K562 (cell line): ENCODE results near the gene BMP2K.

Source experiments
- ATF4 ChIP-seq: fragments of 450-650 bp; formaldehyde crosslinking; IDR thresholded peaks from 2 replicates; pipeline ENCODE4 v1.4.0; 2022; ENCODE audit warnings: mild to moderate bottlenecking, moderate library complexity
- CHAMP1 ChIP-seq: fragments of 450-650 bp; IDR thresholded peaks from 2 replicates; pipeline ENCODE4 v1.6.1; 2016; ENCODE audit warnings: mild to moderate bottlenecking
- EZH2 ChIP-seq: IDR thresholded peaks from 2 replicates; pipeline ENCODE4 v1.6.1; 2012; ENCODE audit warnings: low read depth, mild to moderate bottlenecking, inconsistent platforms, low read length, borderline replicate concordance
- POLR2AphosphoS5 ChIP-seq: IDR thresholded peaks from 2 replicates; pipeline ENCODE4 v1.6.1; 2011; ENCODE audit warnings: mild to moderate bottlenecking, low read depth, low read length, moderate library complexity; ENCODE audit not compliant: control insufficient read depth, insufficient read depth
- SP1 ChIP-seq: sonication (generic); formaldehyde crosslinking; IDR thresholded peaks from 2 replicates; pipeline ENCODE4 v1.8.1; 2022; ENCODE audit warnings: mild to moderate bottlenecking, missing genetic modification reagents
- TEAD4 ChIP-seq, 2 experiments: sonication (generic) in 1 of 2; formaldehyde crosslinking in 1 of 2; IDR thresholded peaks; 2 replicates each; pipeline versions ENCODE4 v1.6.1 to v1.8.0; 2012 to 2022; ENCODE audit warnings: borderline replicate concordance in 1 of 2, inconsistent platforms in 1 of 2, low read length in 1 of 2, mild to moderate bottlenecking in 1 of 2, missing genetic modification reagents in 1 of 2

- no peak for TF ChIP-seq POLR2AphosphoS5
- TF ChIP-seq SP1 (CRISPR knock-in tag), result no peak
- TF ChIP-seq TEAD4 (IDR thresholded peaks at IDR 0.05; ENCODE audit: low read length), result no peak
- no peak for TF ChIP-seq TEAD4 (CRISPR knock-in tag; IDR thresholded peaks at IDR 0.05; ENCODE audit: borderline replicate concordance)
- TF ChIP-seq EZH2, result no peak
- TF ChIP-seq CHAMP1, result no peak
- TF ChIP-seq ATF4 (CRISPR knock-in tag), result no peak
Measured at GRCh38 chr4:78796526-78796925, 20.4 kb downstream of the BMP2K start.
